Measurements from ENCODE around the gene TBX10.
"Not testable (repeated sequence)": the region's sequence is repeated elsewhere in the genome, so short reads cannot be mapped to it uniquely, and the experiment has no call there.

The TBX10 gene

DNA sequence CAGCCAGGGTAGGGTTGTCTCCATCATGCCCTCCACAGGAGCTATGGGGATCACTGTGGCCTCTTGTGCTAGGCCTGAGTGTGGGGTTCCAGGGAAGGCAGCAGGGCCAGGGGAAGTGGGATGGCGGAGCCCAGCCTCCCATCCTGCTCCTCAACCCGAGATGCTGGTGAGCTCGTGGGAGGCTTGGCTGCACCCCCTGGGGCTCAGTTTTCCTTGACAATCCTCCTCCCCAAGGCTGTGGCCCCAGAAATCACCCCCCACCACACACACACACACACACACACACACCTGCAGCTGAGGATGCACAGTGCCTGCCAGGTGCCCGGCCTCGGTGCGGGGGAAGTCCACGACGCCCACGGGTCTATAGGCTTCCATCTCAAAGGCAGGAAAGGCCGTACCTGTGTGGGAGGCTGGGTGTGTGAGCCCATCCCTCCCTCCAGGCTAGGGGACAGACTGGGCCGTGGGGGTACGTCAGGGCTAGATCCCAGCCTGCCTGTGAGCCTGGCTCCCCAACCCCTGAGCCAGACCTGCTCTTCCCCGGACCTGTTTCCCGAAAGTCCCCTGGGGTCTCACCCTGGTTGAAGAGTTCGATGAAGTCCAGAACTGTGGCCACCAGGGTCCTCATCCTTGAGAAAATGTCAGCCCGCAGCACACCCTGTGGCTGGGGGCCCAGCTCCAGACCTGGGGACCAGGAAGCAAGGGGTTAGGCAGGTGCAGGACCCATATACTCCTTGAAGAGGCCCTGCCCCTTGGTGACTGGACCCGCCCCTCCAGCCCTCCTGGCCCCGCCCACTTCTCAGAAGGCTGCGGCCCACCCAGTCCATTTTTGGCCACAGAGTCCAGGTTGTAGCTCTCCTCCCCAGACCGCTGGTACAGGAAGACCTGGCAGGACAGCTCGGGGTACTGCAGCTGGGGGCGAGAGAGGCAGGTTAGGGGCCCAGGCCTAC lies 5.2 kb upstream of the TBX10 start:
- no peak for DNase-seq

DNA sequence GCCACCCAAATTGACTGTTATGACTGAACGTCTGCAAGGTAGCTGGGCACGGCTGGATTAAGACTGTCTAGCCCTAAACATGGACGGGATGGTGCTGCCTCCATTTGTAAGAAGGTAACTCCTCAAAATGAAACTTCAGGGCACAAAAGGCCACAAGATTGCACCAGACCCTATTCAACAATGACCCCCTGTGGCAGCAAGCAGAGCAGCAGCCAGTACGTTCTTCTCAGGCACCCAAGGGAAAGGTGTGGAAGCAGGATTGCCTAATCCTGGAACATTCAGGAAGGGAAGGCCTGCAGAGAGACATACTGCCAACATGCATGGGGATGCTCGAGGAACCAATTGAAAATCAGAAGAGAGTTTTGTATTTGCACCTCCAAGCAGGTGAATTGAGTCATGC lies 4.5 kb upstream of the TBX10 start:
- DNase-seq = no peak

DNA sequence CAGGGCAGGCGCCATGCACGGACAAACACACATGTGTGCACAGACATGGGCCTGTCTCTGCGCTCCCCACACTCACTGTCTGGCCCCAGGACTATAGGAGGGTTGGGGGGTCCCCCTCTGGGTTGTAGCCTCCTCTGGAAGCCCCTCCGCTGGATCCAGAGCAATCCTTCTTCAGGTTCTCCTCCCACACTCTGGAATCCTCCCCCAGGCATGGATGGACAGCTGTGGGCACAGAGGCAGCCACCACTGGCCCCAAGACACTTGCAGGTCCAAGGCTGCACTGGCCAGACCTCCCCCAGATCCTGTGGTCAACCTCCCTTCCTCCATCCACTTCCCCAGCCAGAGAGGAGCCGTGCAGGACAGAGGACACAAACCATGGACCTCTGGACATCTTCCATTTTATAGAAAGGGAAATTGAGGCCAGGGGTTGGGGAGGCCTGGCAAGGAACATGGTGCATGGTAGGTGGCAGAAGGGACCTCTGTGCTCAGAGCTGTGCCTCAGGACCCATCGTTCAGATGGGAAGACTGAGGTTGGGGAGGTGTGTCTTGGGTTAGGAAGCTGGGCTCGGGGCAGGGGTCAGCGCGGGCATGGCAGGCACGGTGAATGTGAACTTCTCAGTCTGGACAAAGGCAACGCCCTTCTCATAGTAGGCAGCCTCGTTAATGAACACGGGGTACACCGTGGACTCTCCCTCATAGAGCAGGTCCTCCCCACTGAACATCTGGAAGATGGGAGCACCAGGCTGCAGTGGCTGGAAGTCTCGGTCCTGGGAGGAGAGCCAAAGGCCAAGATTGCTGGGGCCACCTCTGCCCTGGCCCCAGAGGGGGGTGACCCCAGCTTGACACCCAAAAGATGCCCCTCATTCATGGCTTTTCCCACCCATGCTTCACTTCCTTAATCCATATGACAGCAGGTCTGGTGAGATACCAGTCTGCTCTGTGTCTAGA lies 2.9 kb upstream of the TBX10 start:
- no peak for DNase-seq

DNA sequence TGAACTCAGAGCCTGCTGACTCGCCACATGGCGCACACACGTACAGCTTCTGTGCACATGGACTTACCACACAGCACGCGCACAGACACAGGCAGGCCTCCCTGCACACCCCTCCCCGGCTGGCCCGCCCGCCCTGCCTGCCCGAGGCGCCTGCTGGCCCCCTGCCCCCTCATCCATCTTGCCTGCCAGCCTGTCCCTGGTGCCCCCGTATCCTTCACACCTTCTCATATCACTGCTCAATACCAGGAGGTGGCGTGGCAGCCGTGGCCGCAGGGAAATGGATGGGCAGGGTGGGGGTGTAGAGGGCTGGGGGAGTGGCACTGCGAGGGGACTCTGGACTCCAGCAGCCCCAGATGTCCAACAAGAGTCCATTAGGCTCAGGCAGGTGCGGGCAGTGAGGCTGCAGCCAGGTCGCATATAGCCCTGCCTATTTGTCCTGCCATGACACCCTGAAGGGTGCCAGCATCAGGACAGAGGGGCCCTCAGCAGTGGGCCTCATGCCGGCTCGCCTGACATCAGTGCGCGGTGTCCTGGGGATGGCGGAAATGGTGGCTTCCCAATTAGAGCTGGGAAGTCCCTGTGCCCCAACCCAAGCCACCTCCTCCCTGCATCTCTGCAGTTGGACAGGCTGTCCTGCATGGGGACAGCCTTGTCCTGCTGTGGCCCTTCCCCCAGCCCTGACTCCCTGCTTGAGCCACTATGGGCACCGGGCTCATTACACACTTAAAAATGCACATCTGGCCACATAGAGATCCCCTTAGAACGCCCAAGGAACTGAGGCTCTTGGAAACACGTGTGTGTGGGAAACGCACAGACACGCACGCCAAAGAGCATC lies 2.0 kb upstream of the TBX10 start:
- DNase-seq = no peak

DNA sequence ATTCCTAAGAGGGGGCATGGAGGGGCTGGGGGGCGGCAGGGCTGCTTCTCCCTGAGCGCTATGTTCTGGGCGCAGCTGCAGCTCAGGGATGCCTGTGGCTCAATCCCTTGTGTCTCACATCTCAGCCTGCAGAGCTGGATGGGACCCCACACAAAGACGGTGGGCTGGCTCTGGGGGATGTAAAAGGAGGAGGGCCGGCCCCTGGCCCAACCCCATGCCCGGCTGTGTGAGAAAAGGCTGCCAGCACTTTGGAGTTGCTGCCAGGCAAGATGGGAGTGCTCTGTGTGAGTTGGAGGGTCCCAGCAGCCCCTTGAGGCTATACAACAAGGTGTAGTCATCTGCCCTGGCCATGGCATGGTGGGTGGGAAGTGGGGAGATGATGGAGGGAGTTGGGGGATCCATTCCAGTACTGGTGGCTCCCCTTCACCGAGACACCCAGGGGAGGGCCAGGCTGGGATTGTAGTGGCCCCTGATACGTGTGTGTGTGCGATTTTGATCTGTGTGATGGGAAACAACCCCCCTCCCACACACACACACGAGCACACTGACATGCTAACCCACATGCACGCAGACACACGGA lies 1.3 kb upstream of the TBX10 start:
- DNase-seq = no peak

DNA sequence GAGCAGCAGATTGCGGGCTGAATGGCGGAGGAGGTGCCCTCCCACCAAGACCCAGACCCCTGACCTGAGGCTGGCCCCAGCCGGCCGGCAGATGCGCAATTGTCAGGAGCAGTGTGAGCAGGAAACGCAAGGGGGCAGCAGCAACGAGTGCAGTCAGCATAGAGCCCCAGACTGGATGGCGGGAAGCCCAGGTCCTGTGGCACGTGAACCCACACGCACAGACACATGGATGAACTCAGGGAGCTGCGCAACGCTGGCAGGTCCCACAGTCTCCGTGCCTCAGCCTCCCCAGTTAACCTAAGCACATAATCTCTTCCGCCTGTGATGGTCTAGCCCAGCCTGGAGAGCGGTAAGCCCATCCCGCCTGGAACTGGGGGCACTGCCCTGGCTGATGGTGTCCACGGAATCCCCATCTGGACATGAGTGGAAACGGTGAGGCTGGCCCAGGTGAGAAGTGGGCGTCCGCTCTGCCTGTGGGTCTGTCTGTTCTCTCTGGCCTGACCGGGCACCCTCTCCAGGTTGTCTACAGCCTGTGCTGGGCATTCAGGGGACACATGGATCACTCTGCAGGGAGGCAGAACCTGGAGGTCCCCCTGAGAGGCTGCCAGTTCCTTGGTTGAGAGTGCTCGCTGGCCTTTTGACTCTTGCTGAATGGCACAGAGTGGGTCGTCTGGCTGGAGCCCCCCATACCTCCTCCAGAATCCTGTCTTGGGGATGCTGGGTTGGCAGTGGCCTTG lies 626 bp upstream of the TBX10 start:
- peak; percentile 55 for DNase-seq

DNA sequence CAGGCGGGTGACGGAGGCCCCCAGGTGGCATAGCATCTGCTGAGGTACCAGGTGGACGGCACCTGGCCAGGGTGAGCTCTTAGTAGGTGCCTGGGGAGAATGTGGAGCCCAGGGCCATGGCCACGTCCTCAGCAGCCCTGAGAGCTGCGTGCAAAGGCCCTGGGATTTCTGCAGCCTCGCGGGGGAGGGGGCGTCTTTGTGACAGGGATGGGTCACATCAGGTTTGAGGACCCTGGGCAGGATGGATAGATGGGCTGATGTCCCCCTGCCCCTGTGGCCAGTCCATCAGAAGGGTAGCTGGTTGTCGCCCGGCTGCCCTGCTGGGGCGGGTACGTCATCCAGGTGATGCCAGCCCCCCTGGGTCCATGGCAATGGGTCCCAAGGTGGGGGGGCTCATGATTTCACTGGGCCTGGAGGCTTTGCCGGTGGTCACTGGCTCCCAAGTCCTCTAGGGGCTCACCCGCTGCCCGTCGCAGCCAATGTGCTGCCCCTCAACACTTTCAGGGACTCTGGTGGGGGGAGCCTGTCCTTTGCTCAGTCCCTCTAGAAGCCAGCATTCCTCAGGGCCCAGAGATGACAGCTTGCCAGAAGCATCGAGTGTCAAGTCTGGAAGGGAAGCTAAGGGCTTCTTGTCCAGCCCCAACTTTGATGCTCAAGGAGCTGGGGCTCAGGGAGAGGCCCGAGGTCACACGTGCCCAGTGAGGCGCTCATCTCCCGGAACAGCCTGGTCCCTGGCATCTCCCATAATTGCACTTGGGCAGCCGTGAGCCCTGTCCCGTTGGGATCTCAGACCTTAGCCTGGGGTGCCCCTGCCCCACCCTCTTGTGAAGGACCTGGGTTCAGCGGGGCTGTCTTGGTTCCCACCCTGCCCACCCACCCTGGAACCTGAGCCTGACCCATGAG lies 777 bp downstream of the TBX10 start:
- DNase-seq = no peak

DNA sequence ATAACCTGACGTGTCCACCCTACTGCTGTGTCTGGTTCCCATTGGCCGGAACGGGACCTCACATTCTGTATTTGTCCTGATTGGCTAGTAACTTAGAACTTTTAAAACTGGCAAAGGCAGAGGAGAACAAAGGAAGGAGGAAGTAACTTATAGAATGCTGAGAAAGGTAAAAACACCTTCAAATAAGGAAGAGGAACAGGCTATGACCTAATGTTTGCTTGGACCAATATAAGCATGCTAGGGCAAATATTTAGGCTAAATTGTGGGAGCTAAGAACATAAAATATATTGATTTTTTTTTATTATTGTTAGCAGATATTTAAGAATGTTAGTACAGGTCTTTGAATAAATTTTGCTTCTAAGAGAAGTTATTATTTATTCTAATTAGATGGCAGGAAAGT lies 2.1 kb downstream of the TBX10 start:
- not testable (repeated sequence) for DNase-seq

DNA sequence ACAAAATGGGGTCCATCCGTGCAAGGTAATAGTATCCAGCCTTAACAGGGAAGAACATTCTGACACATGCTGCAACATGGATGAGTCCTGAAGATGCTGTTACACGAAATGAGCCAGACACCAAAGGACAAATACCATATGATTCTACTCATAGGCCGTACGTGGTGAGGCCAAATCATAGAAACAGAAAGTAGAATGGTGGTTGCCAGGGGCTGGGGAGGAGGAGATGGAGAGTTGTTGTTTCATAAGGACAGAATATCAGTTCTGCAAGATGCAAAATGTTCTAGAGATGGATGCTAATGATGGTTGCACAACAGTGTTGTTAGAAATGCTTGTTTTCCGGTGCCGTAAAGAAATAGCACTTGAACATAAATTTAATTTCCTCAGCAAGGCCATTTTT lies 2.6 kb downstream of the TBX10 start:
- no peak for DNase-seq

DNA sequence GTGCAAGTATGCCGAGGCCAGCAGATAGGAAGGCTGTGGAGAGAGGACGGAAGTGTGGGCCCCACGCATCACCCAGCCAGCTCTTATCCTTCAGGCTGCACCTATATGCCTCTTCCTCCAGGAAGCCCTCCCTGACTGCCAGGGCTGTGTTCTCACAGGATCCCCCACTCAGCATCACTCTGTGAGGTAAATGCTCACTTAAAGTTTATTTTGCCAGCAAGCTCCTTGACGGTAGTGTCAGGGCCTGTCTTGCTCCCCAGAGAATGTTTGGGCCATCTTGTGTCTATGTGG lies 4.4 kb downstream of the TBX10 start:
- no peak for DNase-seq

DNA sequence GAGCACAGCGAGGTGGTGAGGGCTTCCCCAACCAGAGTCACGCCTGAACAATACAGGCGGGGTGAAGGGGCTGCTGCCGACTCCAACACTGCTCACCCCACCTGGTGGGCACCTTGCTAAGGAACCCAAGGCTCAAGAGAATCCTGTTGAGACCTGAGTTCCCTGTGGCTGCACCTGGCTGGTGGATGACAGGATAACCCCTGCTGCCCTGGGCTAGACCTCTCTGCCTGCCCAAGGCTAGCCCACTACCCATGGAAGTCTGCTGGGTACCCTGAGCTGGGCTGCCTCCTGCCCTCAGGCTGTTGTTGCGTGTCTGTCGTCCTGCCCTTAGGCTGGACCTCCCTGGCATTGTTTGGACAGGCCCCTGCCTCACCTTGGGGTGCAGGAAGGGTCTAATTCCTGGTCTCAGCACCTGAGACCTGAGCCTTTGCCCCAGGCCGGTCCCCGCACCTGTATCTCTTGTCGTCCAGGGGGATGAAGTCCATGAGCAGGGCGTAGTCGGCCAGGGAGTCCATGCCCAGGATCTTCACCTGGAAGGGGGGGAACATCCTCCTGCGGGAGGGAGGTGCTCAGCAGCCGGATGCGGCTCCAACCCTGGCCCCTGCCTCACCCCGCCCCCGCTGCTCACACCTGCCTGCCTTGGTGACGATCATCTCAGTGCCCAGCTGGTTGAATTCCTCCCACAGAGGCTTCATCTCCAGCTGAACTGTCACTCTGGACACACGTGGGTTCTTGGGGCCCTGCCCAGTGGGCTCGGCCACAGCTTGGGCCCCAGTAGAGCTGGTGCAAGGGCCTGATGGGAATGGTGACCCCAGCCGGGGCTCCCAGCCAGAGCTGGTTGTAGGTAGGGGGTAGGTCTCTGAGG lies 5.0 kb downstream of the TBX10 start:
- no peak for DNase-seq

DNA sequence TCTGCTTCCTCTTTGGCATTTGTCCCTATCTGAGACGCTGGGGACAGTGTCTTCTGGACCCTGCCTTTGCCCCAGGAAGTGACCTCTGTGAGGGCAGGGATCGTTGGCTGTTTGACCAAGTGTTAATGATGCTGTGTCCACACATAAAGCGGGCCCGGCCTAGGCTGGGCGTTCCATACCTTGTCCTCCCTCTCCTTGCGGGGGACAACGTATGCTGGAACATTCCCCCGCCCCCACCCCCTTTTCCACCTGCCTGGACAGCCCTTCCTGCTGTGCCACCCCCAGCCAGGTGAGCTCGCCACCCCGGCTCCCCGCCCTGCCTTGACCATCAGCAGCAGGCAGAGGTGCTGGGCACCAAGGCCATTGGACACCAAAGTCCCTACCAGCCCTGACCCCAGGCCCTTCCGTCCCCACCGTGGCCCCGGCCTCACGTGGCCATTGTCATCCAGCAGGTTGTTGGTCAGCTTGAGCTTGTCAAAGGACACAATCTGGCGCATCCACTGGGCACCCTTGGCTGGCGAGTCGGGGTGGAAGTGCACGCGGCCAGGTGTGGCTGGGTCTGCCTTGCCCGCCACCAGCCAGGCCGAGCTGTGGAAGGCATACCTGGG lies 5.7 kb downstream of the TBX10 start:
- DNase-seq = no peak

DNA sequence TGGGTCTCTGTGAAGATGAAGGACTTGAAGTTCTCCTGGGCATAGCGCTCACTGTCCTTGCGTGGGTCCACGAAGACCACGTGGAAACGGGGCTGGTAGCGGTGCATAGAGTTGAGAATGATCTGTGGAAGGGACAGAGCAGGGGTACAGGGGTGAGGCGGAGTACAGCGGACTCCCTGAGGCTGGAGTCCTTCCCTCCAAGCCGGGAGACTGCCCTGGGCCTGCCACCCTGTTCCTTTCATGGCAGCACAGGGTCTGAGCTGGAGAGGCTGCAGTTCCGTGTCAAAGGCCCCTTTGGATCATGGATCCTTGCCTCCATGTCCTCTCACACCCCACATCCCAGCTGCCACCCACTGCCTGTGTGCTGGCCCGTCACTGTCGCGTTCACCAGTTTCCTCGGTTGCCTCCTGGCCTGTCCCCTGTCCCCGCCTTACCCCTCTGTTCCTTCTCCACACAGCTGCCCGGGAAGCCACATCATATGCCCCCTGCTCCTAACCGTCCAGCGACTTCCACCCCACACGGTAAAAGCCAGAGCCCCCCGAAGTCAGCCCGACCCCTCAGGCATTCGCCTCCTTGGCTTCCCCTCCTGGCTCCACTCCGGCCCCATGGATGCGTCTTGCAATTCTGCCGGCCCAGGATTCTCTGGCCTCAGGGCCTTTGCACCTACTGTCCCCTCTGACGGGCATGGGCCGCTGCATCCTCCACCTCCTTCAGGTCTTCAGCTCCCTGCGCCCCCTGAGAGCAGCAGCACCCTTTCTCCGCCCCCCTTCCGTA lies 6.4 kb downstream of the TBX10 start:
- no peak for DNase-seq

DNA sequence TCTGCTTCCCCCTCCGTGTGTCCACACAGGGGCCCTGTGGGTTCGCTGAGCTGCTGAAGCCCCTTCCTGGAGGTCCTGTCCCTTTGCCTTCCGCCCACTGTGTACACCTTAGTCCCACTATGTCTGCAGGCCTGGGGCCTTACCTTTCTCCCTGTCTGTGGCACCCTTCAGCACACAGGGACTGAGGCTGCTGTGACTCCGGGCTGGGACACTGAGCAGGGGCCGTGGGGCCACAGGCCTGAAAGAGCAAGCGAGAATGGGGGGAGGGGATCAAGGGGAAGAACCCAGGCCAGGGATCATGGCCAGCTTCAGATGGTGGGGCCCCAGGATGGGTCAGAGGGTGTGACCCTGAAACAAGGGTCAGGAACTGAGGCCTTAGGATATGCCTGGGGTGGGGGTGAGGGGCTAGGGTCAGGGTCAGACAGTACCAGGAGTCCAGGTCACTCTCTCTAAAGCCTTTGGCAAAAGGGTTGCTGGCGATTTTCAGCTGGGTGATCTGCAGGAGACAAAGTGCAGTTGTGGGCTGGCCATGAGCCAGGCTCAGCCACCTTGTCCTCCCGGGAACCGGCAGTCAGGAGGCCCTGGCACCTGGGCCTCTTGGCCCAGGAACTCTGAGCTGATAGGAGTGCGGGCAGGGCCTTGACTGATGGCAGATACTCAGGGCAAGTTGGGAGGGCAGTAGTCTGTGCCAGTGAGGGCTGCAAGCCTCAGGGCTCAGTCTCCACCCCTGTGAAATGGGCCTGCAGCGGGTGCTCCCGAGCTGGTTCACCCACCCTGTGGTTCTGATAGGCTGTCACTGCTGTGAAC lies 7.2 kb downstream of the TBX10 start:
- DNase-seq = no peak

DNA sequence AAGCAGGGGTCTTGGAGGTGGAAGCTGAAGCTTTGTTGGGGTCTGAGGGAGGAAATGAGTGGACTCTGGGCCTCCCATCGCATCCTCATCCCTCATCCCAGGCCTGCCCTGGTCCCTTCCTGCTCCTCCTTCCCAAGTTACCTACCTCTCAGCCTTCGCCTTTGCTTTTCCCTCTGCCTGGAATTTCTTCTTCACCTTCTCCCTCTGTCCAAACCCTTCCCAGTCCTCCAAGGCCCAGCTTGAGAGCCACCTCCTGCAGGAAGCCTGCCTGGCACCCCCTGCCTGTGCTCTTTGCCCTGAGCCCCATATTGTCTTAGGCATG lies 7.7 kb downstream of the TBX10 start:
- no peak for DNase-seq

DNA sequence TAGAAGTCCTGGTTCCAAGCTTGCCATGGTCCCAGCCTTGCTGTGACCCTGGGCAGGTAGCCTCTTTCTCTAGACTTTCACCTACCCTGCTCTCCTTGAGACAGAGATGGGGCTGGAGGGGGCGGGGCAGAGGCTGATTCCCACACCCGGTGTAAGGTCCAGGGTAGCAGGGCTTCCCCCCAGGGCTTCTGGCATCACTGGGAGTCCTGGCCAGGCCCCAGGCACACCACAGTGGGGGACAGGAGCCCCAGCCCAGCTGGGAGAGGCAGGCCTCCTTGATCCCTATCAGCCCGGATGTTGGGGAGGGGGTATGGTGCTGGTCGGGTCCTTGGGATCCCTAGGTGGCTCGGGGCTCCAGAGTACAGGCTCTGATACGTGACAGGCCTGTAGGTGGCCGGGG lies 8.2 kb downstream of the TBX10 start:
- DNase-seq = no peak

DNA sequence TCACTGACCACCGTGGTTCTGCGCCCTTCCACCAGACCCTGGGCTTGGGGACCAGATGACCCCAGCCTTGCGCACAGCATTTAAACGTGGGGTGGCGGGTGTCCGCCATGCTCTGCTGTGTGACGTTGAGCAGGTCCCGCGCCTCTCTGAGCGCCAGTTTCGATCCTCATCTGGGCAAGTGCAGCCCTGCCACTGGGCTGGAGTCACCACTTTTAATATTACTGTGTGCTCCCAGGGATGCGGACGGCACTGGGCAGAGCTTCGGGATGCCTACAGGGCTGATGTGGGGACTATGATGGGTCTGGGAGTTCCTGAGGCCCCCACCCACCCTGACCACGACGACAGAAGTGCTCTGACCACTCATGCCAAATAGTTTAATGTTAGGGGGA lies 8.6 kb downstream of the TBX10 start:
- no peak for DNase-seq
